CD4-positive, alpha-beta T cell (primary cell): ENCODE data around the gene EDNRA. TPM values are rescaled to one million over a fixed set of nuclear protein-coding genes. Genes with fewer than 3 reads are reported as not detected.

Experiments
- ATAC-seq: fragments of 200-7000 bp; cut with Tn5 transposase; one replicate; pipeline ENCODE4 v1.10.0; 2022; ENCODE audit warnings: mild to moderate bottlenecking; ENCODE audit not compliant: poor library complexity
- CTCF ChIA-PET: fragments of 350-600 bp; sonication (Branson Sonifier 250); formaldehyde crosslinking; loops from one replicate; lab custom pipeline; 2021; ENCODE audit warnings: antibody characterized with exemption, inconsistent platforms; lab: Charles Lee
- POLR2A ChIA-PET: fragments of 350-600 bp; sonication (Branson Sonifier 250); formaldehyde crosslinking; loops from one replicate; lab custom pipeline; 2021; ENCODE audit warnings: antibody characterized with exemption, inconsistent platforms; lab: Charles Lee
- DNase-seq, 14 experiments: peaks; one replicate each; pipeline ENCODE4 v3.0.0-alpha.2; 2013 to 2020; ENCODE audit warnings: mixed read lengths in 2 of 14
- H3K27ac ChIP-seq, 2 donors: one replicate each; pipeline versions ENCODE4 v1.5.1 to v1.7.0; 2013; ENCODE audit warnings: low read length in 2 of 2, low read depth in 1 of 2, mild to moderate bottlenecking in 1 of 2
- H3K27me3 ChIP-seq, 2 experiments: 1 replicate in 1 of 2; 2 replicates in 1 of 2; pipeline versions ENCODE4 v1.6.1 to v1.7.0; 2013; ENCODE audit warnings: low read length in 2 of 2, control low read depth in 1 of 2, mild to moderate bottlenecking in 1 of 2, moderate library complexity in 1 of 2; ENCODE audit not compliant: insufficient read depth in 2 of 2, control insufficient read depth in 1 of 2
- H3K36me3 ChIP-seq: one replicate; pipeline ENCODE4 v1.6.1; 2013; ENCODE audit warnings: low read length, control low read depth; ENCODE audit not compliant: insufficient read depth
- H3K4me1 ChIP-seq: one replicate; pipeline ENCODE4 v1.6.1; 2013; ENCODE audit warnings: low read length, control low read depth; ENCODE audit not compliant: insufficient read depth
- H3K4me3 ChIP-seq: one replicate; pipeline ENCODE4 v1.5.1; 2013; ENCODE audit warnings: mild to moderate bottlenecking, low read length, moderate library complexity
- H3K9me3 ChIP-seq, 2 experiments: 1 replicate in 1 of 2; 2 replicates in 1 of 2; pipeline versions ENCODE4 v1.6.1 to v1.7.0; 2013; ENCODE audit warnings: low read length in 2 of 2, mild to moderate bottlenecking in 2 of 2, control low read depth in 1 of 2, moderate library complexity in 1 of 2; ENCODE audit not compliant: control insufficient read depth in 1 of 2, insufficient read depth in 1 of 2
- H3K27ac Mint-ChIP-seq: one replicate; pipeline ENCODE4 v1.8.0; 2020; ENCODE audit warnings: mixed read lengths
- H3K27me3 Mint-ChIP-seq: one replicate; pipeline ENCODE4 v1.8.0; 2021; ENCODE audit warnings: mixed read lengths
- H3K36me3 Mint-ChIP-seq: one replicate; pipeline ENCODE4 v1.8.0; 2021; ENCODE audit warnings: low read depth, mixed read lengths
- H3K4me1 Mint-ChIP-seq: one replicate; pipeline ENCODE4 v1.8.0; 2021; ENCODE audit warnings: low read depth, mixed read lengths
- H3K4me3 Mint-ChIP-seq: one replicate; pipeline ENCODE4 v1.8.0; 2020; ENCODE audit warnings: mild to moderate bottlenecking, mixed read lengths
- H3K9me3 Mint-ChIP-seq: one replicate; pipeline ENCODE4 v1.8.0; 2020; ENCODE audit warnings: mixed read lengths
- intact Hi-C, 2 experiments: fragments of 100-400 bp; cut with DNase I in 1 of 2; cut with micrococcal nuclease in 1 of 2; formaldehyde crosslinking; loops; one replicate each; pipeline versions ENCODE4 v1.15.1 to v1.9.0; 2023 to 2025; cut with DNase I, micrococcal nuclease
- total RNA-seq, 174 experiments: library from RNA in 2 of 174; stranded (reverse) in 2 of 174; gene quantifications; one replicate each; pipeline ENCODE4 v1.2.3 and lab custom pipeline; 2021 to 2026
- TF ChIP-seq, protein P1 (sequence below): fragments of 200-600 bp; IDR thresholded peaks from one replicate; pipeline ENCODE4 v1.8.0; 2022; ENCODE audit warnings: antibody characterized with exemption, mild to moderate bottlenecking

Gene EDNRA
- total RNA-seq, 2 experiments from 2014 or later, result not detected

DNA sequence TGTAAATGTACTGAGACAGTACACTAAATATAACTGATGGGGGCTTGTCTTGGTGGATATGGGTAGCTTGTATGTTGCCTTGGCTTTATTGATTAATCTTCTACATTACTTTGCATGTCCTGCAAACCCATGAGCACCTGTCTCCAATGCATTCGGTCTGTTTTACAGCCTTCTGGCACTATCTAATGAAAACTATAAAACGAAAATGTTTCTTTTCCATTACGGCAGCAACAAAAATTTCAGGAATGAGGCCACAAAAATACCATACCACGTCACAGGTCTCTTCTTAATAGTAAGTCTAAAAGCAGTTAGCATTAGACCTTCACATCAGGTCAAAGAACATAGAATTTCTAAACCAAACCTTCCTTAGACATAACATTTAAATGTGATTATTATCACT, 49.8 kb downstream of the EDNRA start:
- Mint-ChIP-seq H3K4me3 (no peak overlapping the region), H3K4me1 (no peaks in the 10 kb centered on the region), H3K27ac (no peak overlapping the region), H3K27me3 (peaks cover 30% of the 10 kb centered on the region), H3K36me3 (no peaks in the 10 kb centered on the region), H3K9me3 (no peaks in the 10 kb centered on the region)
- no peaks in the 10 kb centered on the region for H3K36me3 ChIP-seq
- intact Hi-C loops, result no loop called here
- no peak overlapping the region for H3K4me3 ChIP-seq
- H3K27me3 ChIP-seq, result peaks cover 0 to 5% of the 10 kb centered on the region in 2 experiments
- no peaks in the 10 kb centered on the region for H3K4me1 ChIP-seq
- H3K27ac ChIP-seq, result no peak overlapping the region
- ATAC-seq, result no peak
- no peaks in the 10 kb centered on the region for H3K9me3 ChIP-seq
- TF ChIP-seq, protein P1, sequence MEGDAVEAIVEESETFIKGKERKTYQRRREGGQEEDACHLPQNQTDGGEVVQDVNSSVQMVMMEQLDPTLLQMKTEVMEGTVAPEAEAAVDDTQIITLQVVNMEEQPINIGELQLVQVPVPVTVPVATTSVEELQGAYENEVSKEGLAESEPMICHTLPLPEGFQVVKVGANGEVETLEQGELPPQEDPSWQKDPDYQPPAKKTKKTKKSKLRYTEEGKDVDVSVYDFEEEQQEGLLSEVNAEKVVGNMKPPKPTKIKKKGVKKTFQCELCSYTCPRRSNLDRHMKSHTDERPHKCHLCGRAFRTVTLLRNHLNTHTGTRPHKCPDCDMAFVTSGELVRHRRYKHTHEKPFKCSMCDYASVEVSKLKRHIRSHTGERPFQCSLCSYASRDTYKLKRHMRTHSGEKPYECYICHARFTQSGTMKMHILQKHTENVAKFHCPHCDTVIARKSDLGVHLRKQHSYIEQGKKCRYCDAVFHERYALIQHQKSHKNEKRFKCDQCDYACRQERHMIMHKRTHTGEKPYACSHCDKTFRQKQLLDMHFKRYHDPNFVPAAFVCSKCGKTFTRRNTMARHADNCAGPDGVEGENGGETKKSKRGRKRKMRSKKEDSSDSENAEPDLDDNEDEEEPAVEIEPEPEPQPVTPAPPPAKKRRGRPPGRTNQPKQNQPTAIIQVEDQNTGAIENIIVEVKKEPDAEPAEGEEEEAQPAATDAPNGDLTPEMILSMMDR, result no peak
- POLR2A ChIA-PET, result no interaction called here
- CTCF ChIA-PET, result no interaction called here
- no peak for DNase-seq

DNA sequence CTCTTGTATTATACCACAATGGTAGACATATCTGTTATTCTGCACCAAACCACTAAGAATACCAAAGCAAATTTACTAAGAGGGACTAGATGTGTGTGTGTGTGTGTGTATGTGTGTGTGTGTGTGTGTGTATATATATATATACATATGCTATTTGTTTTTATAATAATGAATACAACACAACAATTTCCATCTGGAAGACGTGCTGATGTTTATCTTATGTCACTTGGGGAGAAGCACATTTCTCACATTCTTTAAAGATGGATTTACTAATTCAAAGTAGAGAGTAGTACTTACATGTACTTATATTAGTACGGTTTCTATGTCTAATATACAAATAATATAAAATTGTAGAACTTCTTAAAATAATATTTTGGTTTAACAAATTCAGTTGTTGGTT, 52.0 kb downstream of the EDNRA start:
- Mint-ChIP-seq H3K4me1 (no peaks in the 10 kb centered on the region), H3K9me3 (no peaks in the 10 kb centered on the region), H3K27me3 (peaks cover 34% of the 10 kb centered on the region), H3K36me3 (no peaks in the 10 kb centered on the region), H3K4me3 (no peak overlapping the region), H3K27ac (no peak overlapping the region)
- ChIA-PET CTCF (no interaction called here), POLR2A (no interaction called here)
- intact Hi-C loops, result no loop called here
- H3K4me3 ChIP-seq, result no peak overlapping the region
- H3K4me1 ChIP-seq, result no peaks in the 10 kb centered on the region
- TF ChIP-seq, protein P1, result no peak
- DNase-seq (no peak), ATAC-seq (no peak)
- H3K27ac ChIP-seq, result no peak overlapping the region
- peaks cover 0 to 5% of the 10 kb centered on the region in 2 experiments for H3K27me3 ChIP-seq
- no peaks in the 10 kb centered on the region for H3K9me3 ChIP-seq
- no peaks in the 10 kb centered on the region for H3K36me3 ChIP-seq

DNA sequence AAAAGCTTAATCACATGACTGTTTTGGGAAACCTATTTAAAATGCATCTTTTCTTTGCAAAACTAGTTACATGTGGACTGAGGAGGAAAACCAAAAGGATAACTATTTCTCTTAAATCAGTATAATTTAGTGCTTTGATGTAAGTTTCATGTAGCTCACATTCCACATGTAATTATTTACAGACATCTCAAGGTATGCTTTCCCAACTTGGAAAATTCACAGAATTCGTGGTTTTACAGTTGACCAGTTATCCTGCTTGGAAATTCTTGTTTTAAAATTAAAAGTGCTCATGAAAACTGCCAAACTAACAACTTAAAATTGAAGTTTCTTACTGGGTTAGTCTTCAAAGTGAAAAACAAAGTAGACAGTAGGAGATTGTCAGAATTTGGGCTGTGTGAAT, 52.4 kb downstream of the EDNRA start:
- CTCF ChIA-PET, result no interaction called here
- POLR2A ChIA-PET, result no interaction called here
- ATAC-seq (no peak), DNase-seq (no peak)
- H3K4me1 Mint-ChIP-seq, result no peaks in the 10 kb centered on the region
- no peak overlapping the region for H3K4me3 ChIP-seq
- peaks cover 0 to 4% of the 10 kb centered on the region in 2 experiments for H3K27me3 ChIP-seq
- TF ChIP-seq, protein P1, result no peak
- H3K9me3 Mint-ChIP-seq, result no peaks in the 10 kb centered on the region
- H3K9me3 ChIP-seq, result no peaks in the 10 kb centered on the region
- no peak overlapping the region for H3K27ac Mint-ChIP-seq
- intact Hi-C loops, result no loop called here
- no peak overlapping the region for H3K27ac ChIP-seq
- H3K36me3 Mint-ChIP-seq, result no peaks in the 10 kb centered on the region
- H3K4me3 Mint-ChIP-seq, result no peak overlapping the region
- H3K36me3 ChIP-seq, result no peaks in the 10 kb centered on the region
- H3K4me1 ChIP-seq, result no peaks in the 10 kb centered on the region
- H3K27me3 Mint-ChIP-seq, result peaks cover 34% of the 10 kb centered on the region
